ENCODE measurements around the gene BCKDHB.
"Not testable (repeated sequence)": the region's sequence is repeated elsewhere in the genome, so short reads cannot be mapped to it uniquely, and the experiment has no call there.

BCKDHB gene

GRCh38 chr6:80106418-80107235, at the start of gene BCKDHB:
Gene BCKDHB, plus strand, starts transcription at chr6:80106671. Its CDS starts 23 bp downstream, at chr6:80106694.
- FAIRE-seq = peak; percentile 99

GRCh38 chr6:80060774-80061173, 45.7 kb upstream of the BCKDHB start:
- no peak for FAIRE-seq

DNA sequence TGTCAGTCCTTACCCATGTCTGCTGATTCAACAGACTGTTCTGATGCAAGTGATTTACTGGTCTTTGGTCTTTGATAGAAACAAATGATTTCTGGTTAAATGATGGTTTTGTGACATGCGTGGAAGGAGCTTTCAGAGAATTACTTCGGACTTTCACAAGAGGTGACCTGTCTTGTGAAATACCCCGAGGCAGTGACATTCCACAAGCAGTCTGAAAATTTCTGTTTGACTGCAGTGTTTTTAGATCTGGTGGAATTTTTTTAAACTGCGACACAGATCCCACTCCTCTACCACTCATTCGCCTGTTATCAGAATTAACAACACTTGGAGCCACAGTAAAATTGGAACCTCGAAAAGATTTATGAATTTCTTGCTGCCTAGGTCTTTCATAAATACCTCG, 38.3 kb upstream of the BCKDHB start:
- not testable (repeated sequence) for FAIRE-seq

DNA sequence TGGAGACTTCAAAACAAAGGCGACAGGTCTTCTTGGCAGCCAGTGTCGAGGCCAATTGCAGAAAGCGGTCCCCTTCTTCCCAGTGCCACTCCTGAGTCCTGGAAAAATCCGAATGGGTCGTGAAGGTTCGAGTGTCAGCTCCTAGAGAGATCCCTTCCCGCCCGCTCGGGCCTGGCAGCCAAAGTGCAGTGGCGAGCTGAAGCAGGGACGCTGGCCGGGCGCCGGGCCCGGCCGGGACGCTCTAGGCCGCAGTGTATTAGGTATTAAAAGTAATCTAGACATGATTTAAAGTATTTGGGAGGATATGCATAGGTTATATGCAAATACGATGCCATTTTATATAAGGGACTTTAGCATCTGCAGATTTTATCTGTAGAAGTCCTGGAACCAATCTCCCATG, 36.0 kb upstream of the BCKDHB start:
- FAIRE-seq = not testable (repeated sequence)

DNA sequence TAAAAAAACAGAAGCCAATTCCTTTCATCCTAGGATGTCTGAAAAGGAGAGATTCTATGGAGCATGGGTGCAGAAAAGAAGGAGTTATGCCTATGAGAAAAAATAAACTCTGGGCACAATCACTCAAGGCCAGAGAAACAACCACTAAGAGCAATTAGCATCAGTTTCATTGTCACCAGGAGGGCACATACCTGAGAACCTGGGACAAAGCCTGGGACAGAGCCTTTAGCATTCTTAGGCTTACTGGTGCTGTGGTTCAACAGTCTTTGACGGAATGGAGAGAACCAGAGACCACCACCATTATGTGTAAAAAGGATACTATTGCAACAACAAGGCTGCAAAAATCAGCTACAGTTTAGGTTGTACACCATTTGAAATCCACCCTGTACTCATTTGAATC, 29.4 kb upstream of the BCKDHB start:
- no peak for FAIRE-seq

- no peak for FAIRE-seq
Observed at GRCh38 chr6:80088637-80089036, 17.8 kb upstream of the BCKDHB start.

DNA sequence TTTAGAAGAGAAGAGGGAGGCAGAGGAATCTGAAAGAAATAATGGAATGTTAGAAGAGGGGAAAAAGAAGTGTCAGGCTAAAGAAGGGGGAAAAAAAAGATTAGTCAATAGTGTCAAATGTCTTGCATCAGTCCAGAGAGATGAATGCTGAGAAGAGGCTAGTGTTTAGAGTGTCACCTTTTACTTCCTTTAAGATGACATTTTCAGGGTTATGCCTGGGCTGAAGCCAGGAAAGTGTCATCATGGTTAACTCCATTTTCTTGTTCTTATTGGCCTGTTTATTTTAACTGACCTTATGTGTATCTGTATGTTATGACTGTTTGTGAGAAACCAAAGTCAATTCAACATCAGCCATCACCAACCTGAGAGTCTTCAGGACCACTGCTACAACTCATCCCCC, 15.0 kb upstream of the BCKDHB start:
- FAIRE-seq = no peak

GRCh38 chr6:80094017-80094416, 12.5 kb upstream of the BCKDHB start:
- FAIRE-seq = peak; percentile 97

- FAIRE-seq = no peak
Observed at GRCh38 chr6:80095600-80095999, 10.9 kb upstream of the BCKDHB start.

GRCh38 chr6:80098392-80098791, 8.1 kb upstream of the BCKDHB start:
- FAIRE-seq = no peak

GRCh38 chr6:80104520-80104919, 2.0 kb upstream of the BCKDHB start:
- FAIRE-seq = no peak

- no peak for FAIRE-seq
Observed at GRCh38 chr6:80105972-80106417, 476 bp upstream of the BCKDHB start.

GRCh38 chr6:80122576-80122975, 16.1 kb downstream of the BCKDHB start:
- not testable (repeated sequence) for FAIRE-seq

DNA sequence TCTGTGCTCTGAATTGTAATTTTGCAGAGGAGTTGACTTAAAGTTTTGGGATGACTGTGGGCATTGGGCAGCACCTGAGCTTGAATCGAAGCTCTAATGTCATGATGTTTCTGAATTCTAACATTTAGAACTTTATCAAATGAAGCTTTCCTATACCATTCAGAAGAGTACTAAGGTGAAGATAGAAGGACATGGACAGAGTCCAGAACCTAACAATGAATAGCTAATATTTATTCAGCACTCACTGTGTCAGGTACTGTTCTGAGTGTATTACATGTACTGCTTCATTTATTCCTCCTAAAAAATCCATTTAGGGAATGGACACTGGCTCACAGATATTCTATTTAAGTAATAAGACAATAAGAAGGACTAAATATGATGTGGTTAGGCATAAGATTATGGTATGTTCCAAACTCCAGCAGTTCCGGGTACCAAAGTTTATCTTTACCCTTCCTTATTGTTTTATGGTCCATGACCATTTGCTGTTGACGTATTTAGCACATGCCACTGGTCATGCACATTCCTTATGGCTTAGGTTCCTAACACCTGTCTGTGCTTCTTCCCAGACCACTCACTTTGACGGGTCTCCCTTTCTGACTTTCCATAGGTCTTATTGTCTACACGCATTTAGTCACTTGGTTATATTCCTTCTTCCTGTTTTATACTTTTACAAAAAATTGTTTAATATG, 20.3 kb downstream of the BCKDHB start:
- no peak for FAIRE-seq

- no peak for FAIRE-seq
Observed at GRCh38 chr6:80129485-80129884, 23.0 kb downstream of the BCKDHB start.

- FAIRE-seq = no peak
Observed at GRCh38 chr6:80133020-80133419, 26.5 kb downstream of the BCKDHB start.

GRCh38 chr6:80134065-80134464, 27.6 kb downstream of the BCKDHB start:
- FAIRE-seq = no peak

GRCh38 chr6:80142586-80142985, 36.1 kb downstream of the BCKDHB start:
- FAIRE-seq = no peak

GRCh38 chr6:80143419-80143937, 37.0 kb downstream of the BCKDHB start:
- no peak for FAIRE-seq

DNA sequence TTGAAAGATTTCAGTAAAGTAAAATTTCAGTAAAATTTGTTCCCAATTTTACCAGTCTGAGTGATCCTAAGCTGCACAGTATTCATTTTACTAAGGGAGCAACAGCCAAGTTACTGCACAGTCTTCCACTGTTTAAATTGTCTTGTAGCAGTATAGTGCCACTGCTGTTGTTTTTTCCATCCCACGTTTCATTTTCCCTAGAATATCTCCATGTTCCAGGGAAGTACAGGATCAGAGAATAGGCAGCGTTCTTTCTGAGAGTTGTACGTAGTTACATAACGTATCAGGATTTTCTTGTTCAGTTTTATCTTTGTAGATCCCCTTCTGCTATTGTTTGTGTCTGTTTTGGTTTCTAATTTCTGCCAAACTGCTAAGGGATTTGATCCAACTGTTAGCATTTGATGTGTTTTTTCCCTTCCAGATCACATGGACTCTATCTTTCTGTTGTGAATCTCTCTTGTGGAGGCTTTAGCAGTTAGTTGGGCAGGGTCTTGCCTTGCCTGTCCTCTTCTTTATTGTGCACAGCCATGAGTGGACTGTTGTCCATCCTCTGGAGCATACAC, 38.4 kb downstream of the BCKDHB start:
- no peak for FAIRE-seq

GRCh38 chr6:80145509-80145908, 39.0 kb downstream of the BCKDHB start:
- no peak for FAIRE-seq

DNA sequence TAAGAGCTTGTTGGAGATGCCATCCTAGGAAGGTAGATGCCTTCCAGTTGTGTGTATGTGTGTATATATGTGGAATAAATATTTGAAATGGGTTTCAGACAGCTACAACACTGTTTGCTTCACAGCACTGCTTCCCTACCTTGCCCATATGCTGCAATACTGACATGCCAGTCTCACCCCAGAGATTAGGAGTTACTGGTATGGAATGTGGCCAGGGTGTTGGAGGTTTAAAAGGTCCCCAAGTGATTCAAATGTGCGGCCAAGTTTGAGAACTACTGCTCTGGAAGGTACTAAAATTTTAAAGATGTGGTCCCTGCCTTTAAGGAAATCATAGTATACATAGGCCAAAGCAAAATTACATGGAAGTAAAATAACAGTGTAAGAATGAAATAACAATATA, 39.5 kb downstream of the BCKDHB start:
- FAIRE-seq = no peak

GRCh38 chr6:80148220-80148619, 41.7 kb downstream of the BCKDHB start:
- no peak for FAIRE-seq

GRCh38 chr6:80151635-80152034, 45.2 kb downstream of the BCKDHB start:
- no peak for FAIRE-seq

All from G401.6 (cell line).